ENCODE measurements around the gene KIF26B. TPM values are rescaled to one million over a fixed set of nuclear protein-coding genes. Genes with fewer than 3 reads are reported as not detected.
A peak's percentile ranks its signal among the peaks of the same experiment; 100 is the strongest.

The KIF26B gene
- total and polyA plus RNA-seq, 10 of the 15 experiments (the other 5 are each of a cell fraction or from before 2014, with no cell fraction given): 0.35 to 11.6 (median 2.2) TPM

DNA sequence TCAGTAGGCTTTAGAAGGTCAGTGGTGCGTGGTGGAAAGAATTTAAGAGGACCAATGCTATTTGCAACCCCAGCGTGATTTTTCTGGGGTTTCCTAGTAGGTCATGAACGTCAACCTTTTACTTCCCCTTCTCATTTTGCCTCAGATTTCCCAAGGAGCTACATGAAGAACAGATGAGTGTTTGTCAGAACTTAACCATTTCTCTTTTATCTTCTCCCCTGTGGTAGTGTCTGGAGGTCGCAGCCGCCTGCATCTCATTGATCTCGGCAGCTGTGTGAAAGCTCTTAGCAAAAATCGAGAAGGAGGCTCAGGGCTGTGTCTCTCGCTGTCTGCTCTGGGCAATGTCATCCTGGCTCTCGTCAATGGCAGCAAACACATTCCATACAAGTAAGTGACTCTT, 491.1 kb downstream of the KIF26B start (continued):
- TF ChIP-seq HSF1 (IDR thresholded peaks at IDR 0.05; ENCODE audit: low read depth, low read length) (no peak), RFX5 (IDR thresholded peaks at IDR 0.05; ENCODE audit: low read depth, low read length) (no peak), EGR1 (IDR thresholded peaks at IDR 0.05; ENCODE audit: borderline replicate concordance in 1 of 2, low read depth in 2 of 2, low read length in 2 of 2) (no peak), PKNOX1 (IDR thresholded peaks at IDR 0.05) (no peak), CHD2 (IDR thresholded peaks at IDR 0.05; ENCODE audit: borderline replicate concordance, low read depth, low read length) (no peak), ZNF24 (IDR thresholded peaks at IDR 0.05) (0 out of 2 replicates have a peak, but pooled peaks have one; percentile 21), PML (IDR thresholded peaks at IDR 0.05; ENCODE audit: low read length) (peak; percentile 63; the same call in 1 of the 2 replicates), JUNB (IDR thresholded peaks at IDR 0.05) (peak; percentile 80), SKIL (IDR thresholded peaks at IDR 0.05; ENCODE audit: low read depth, poor library complexity, severe bottlenecking) (peak; percentile 89), FOXK2 (IDR thresholded peaks at IDR 0.05) (no peak), MXI1 (IDR thresholded peaks at IDR 0.05; ENCODE audit: low read depth, low read length) (no peak), KAT2A (conservative IDR thresholded peaks at IDR 0.05; ENCODE audit: control insufficient read depth, low read depth, low read length) (no peak), ELK1 (IDR thresholded peaks at IDR 0.05; ENCODE audit: low read depth, low read length) (no peak), RBBP5 (conservative IDR thresholded peaks at IDR 0.05) (no peak), POLR2AphosphoS2 (IDR thresholded peaks at IDR 0.05; ENCODE audit: low read depth, low read length) (no peak), NFYA (IDR thresholded peaks at IDR 0.05; ENCODE audit: borderline replicate concordance, low read depth, low read length) (no peak), CBX5 (IDR thresholded peaks at IDR 0.05; ENCODE audit: low read depth) (peak; percentile 36; the same call in 1 of the 2 replicates), POLR2AphosphoS5 (IDR thresholded peaks at IDR 0.05; ENCODE audit: low read length) (peak; percentile 71; the same call in 1 of the 2 replicates), ZNF217 (IDR thresholded peaks at IDR 0.05) (no peak), SMARCA5 (IDR thresholded peaks at IDR 0.05) (no peak), ZBED1 (IDR thresholded peaks at IDR 0.05; ENCODE audit: borderline replicate concordance) (peak; percentile 79), NR2F1 (conservative IDR thresholded peaks at IDR 0.05) (peak; percentile 91), RB1 (IDR thresholded peaks at IDR 0.05; ENCODE audit: borderline replicate concordance) (no peak), CBFB (IDR thresholded peaks at IDR 0.05; ENCODE audit: low read depth) (peak; percentile 42; the same call in 1 of the 2 replicates), SIX5 (IDR thresholded peaks at IDR 0.05; ENCODE audit: low read depth, low read length, severe bottlenecking) (no peak)
- TF ChIP-seq, protein P1, sequence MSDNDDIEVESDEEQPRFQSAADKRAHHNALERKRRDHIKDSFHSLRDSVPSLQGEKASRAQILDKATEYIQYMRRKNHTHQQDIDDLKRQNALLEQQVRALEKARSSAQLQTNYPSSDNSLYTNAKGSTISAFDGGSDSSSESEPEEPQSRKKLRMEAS (IDR thresholded peaks at IDR 0.05; ENCODE audit: low read depth, low read length): no peak
- TF ChIP-seq, protein P2, sequence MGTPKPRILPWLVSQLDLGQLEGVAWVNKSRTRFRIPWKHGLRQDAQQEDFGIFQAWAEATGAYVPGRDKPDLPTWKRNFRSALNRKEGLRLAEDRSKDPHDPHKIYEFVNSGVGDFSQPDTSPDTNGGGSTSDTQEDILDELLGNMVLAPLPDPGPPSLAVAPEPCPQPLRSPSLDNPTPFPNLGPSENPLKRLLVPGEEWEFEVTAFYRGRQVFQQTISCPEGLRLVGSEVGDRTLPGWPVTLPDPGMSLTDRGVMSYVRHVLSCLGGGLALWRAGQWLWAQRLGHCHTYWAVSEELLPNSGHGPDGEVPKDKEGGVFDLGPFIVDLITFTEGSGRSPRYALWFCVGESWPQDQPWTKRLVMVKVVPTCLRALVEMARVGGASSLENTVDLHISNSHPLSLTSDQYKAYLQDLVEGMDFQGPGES (IDR thresholded peaks at IDR 0.05): no peak
